HG02642 (cell line): ENCODE results near the gene BTNL8.
A peak's percentile ranks its signal among the peaks of the same experiment; 100 is the strongest.

Experiments
- ATAC-seq: cut with Tn5 transposase; IDR thresholded peaks from one replicate; pipeline ENCODE4 v1.9.1; 2021; ENCODE audit warnings: mild to moderate bottlenecking; ENCODE audit not compliant: unreplicated experiment, poor library complexity

The BTNL8 gene, protein sequence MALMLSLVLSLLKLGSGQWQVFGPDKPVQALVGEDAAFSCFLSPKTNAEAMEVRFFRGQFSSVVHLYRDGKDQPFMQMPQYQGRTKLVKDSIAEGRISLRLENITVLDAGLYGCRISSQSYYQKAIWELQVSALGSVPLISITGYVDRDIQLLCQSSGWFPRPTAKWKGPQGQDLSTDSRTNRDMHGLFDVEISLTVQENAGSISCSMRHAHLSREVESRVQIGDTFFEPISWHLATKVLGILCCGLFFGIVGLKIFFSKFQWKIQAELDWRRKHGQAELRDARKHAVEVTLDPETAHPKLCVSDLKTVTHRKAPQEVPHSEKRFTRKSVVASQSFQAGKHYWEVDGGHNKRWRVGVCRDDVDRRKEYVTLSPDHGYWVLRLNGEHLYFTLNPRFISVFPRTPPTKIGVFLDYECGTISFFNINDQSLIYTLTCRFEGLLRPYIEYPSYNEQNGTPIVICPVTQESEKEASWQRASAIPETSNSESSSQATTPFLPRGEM

DNA sequence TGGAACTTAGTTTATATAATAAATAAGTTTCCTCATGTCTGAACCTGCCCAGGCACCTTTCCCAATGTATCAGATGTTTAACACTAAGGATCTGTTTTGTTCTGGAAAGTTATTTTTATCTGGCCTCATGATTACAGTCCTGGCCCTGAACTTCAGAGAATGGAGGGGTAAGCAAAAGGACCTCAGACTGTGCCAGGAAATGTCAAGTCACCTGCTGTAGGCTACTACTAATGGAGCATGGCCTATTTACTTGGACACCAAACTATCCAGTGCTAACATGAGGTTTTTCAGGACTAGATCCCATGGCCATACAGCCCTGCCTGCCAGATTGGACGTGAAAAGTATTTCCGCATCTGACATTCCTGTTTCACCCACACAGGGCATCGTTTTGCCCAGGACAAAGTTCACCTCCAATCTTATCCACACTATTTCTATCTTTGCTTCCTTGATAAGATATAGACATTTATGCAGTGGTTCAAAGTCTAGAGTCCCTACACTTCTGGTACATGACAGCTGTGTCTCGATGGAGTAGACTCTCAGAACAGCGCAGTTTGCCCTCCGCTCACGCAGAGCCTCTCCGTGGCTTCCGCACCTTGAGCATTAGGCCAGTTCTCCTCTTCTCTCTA lies at the start of gene BTNL8:
Gene BTNL8, plus strand, starts transcription at position 539 of the 626 bp plus-strand sequence. CDS start 152 bp downstream, outside the sequence.
- ATAC-seq, result no peak

DNA sequence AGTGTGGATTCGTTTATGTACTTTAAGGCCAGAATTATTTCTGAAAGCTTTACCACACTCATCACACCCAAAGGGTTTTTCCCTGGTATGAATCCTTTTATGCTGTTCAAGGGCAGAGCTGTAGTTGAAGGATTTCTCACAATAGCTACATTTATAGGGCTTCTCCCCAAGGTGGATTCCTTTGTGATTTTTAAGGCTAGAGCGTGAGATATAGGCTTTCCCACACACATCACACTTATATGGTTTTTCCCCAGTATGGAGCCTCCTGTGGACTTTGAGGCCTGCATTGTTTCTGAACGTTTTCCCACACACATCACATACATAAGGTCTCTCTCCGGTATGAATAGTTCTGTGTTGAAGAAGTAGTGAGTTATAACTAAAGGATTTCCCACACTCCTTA lies 49.1 kb upstream of the BTNL8 start:
- no peak for ATAC-seq

DNA sequence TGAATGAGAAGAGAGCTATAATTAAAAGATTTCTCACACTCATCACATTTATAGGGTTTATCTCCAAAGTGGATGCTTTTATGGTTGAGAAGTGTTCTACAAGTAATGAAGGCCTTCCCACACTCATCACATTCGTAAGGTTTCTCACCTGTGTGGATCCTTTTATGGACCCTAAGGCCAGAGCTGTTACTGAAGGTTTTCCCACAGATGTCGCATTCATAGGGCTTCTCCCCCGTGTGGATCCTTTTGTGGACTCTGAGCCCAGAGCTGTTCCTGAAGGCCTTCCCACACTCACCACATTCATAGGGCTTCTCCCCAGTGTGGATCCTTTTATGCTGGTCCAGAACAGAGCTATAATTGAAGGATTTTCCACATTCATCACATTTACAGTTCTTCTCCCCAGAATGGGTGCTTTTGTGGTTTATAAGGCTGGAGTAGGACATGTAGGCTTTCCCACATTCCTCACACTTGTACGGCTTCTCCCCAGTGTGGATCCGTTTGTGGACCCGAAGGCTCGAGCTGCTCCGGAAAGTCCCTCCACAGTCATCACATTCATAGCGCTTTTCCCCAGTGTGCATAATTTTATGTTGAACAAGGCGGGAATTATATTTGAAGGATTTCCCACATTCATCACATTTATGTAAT lies 48.4 kb upstream of the BTNL8 start:
- ATAC-seq, result no peak

DNA sequence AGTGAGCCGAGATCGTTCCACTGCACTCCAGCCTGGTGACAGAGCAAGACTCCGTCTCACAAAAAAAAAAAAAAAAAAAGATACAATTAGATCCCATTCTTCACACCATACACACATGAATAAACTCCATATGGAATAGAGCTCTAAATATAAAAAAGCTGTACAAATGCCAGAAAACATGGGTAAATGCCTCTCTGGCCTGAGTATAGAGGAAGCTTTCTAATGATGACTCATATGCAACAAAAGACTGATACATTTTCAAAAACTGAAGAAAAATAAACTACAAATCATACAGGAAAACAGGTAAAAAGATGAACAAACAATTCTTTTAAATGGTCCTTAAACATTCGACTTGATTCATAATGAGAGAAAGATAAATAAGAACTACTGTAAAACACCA lies 46.5 kb upstream of the BTNL8 start:
- no peak for ATAC-seq

DNA sequence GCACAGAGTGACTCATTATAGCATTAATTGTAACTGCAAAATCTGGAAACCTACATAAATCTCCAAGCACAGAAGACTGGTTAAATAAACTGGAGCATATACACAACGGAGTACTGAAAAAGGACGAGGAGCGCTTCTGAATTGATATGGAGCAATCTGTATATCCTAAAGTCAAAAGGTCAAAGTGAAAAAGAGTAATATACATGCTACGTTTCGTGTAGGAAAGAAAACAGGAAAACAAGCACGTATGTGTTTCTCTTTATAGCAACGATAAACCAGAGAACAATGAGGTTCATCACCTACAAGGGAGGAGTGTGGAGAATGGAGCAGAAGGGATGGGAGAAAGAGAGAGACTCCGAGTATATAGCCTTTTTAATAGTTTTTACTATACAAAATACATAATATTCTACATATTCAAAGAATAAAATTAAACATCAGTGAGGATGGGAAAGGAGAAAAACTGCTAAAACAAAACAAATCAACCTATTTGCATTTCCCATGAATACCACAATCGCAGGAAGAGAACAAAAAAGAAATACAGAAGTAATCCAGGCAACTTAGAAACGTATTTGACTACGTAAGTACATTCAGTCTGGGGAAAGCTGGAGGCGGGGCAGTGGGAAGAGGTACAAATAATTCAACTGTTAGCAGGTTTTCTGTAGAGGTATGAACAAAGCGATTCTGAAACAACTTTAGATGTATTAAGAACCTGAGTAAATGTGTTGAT lies 45.7 kb upstream of the BTNL8 start:
- no peak for ATAC-seq

DNA sequence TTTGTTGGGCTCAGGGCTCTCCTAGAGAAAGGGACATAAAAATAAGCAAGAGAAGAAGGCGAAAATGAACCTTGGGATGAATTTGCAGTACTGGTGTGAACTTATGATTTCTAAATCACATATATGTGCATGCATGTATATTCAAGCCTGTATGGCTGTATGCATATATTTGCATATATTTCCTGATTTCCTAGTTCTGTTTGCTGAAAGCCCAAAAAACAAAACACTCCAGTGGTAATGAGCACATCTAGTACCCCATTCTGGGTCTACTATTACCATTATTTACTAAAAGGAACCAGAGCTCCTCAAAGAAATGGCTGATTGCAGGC lies 45.1 kb upstream of the BTNL8 start:
- no peak for ATAC-seq

DNA sequence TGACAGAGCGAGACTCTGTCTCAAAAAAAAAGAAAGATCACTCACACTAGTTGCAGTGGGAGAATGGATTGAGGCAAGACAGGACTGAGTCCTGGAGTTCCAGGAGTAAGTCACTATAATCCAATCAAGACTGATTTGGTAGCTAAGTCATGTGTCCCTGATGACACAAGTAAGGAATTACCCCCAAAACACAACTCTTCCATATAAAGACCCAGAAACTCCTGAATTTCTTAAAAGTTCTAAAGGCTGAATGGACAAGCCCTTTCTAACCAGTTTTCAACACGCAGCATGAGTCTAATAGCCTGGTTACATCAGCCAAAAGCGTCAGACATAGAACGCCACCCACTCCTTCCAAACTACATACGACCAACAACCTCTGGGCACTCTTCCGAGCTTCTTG lies 40.4 kb upstream of the BTNL8 start:
- ATAC-seq, result no peak

DNA sequence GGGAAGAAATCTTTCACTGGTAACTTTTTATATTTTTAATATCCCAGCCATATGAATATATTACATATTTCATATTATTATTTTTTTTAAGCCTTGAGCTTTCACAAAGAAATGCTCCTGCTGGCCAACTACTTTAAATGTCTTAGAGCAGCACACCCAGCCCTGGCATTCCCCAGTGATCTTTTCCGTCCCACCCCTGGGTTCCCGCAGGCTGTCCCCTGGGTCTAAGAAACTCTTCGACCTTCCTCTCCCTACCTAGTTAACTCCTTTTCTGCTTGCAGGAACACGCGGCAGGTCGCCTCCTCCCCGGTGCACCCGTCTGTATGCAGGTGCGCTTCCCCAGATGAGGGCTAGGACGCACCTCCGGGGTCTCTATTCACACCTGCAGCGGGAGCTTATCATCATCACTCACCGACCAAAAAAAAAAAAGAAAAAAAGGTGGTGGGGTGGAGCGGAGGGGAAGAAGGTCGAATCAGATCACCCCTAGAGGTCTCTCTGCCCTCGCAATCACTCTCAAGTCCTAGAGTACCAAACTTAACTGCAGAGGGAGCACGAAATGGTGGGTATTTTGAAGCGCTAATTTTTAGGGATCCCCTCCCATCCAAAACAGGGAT lies 38.6 kb upstream of the BTNL8 start:
- peak; percentile 46 for ATAC-seq

DNA sequence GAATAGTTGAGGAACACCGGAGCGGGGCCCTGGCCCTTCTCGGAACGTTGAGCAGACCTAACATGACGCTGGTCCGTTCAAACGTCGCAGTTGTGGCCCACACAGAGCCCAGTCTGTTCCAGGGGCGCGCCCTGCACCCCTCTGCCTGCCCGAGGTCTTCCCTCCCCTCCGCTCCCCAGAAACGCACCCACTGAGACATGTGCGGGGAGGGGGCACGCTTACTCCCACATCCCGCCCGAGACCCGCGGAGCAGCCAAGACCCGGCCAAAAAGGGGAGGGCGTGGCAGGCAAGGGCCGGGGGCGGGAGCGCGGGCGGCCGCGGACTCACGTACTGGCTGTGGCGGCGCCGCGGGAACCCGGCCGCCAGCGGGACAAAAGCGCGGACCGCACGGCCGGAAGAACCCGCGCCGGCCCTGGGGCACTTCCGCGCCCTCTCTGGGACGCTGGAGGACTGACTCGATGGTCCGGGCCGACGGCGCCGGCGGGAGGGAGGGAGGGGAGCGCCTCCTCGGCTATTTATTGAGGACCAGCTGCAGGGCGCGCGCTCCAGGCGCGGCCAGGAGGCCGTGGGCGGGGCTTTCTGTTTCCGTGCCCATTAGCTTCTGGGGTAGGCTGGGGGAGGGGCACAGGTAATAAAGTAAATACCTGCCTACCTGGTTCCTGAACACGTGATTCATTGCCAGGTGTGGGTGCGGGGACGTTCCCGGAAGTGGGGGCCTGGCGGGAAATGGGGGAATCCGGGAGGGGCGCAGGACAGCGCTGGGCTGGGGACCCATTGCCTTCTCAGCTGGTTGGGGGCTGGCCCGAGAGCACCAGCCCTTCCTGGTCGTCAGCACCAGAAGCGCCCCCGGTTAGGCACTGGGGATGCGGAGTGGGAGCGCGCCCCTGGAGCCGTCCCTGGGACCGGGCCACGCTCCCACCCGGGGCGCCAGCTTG lies 37.8 kb upstream of the BTNL8 start, which contains the start of gene ZFP62:
Gene ZFP62, minus strand, starts transcription at position 390 of the 936 bp plus-strand sequence. Its CDS starts 57 bp downstream, at position 333.
- ATAC-seq, result peak; percentile 88

DNA sequence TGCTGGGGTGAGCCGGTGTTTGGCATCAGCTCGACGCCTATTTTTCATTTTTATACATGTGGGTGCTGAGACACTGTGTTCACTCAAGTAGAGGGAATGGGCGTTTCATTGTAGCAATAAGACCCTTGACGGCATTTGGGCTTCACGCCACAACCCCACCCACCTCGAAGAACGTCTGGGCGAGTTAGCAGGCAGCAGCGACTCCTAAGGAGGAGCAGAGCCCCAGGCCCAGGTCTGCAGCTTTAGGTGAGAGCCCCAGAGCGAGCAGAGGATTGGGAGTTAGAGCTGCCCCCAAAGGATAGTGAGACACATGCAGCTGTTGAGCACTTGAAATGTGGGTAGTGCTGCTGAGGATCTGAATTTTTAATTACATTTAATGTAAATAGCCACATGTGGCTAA lies 36.3 kb upstream of the BTNL8 start:
- ATAC-seq, result no peak

DNA sequence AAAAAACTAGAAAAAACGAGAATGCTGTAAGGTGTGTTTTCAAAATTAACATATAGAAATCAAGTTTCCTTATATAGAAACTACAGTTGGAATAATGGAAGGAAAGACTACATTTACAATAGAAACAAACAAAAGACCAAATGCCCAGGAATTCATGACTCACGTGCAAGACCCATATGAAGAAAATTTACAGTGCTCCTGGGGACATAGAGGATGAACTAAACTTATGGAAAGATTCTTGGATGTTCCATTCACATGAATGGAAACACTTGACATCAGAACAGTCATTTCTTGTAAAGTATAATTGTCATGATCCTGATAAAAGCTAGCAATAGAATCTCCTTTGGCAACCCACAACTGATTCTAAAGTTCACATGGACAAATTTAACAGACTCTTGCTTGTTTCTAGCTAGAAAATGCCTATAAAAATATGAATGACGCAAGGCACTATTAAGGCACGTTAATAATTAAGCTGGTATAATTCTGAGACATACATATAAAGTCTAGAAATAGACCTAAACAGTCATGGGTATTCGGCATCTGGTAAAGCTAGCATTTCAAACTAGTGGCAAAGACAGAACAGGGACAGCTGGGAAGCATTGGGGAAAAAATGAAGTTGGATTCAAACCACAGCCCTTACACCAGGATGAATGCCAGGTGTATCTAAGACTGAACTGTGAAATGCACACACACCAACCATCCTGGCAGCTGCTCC lies 32.8 kb upstream of the BTNL8 start:
- no peak for ATAC-seq

DNA sequence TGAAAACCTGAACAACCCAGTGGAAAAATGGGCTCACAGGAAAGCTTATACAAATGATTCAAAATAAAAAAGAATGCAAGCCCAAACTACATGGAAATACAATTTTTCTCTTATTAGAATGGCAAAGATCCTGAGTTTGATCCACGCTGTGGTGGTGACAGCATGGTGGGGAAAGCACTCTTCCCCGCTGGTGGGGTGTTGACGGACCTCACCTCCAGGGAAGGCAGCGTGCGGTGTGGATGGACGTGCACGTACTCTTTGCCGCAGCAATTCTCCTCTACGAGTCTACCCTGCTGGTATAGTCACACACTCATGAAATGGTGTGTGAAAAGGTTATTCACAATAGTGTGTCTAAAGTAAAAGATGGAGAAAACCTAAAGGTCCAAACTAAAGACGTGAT lies 32.0 kb upstream of the BTNL8 start:
- ATAC-seq, result no peak

DNA sequence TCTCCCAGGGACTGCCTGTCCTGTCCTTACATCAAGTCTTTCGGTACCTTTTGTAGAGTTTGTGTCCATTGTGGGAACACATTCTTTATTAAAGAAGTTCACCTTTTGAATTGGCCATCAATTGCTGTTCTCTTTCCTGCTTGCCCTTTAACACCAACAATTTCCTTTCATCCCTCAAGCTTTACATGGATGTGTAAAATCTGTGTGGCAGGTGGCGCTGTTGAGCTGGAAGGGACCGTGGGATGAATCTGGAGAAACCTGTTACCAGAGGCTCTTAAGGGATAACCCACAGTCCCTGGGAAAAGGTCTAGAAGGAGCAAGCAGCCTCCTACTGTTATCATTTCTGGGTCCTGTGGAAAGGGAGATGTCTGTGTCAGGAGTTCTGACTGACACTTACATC lies 30.0 kb upstream of the BTNL8 start:
- ATAC-seq, result no peak

DNA sequence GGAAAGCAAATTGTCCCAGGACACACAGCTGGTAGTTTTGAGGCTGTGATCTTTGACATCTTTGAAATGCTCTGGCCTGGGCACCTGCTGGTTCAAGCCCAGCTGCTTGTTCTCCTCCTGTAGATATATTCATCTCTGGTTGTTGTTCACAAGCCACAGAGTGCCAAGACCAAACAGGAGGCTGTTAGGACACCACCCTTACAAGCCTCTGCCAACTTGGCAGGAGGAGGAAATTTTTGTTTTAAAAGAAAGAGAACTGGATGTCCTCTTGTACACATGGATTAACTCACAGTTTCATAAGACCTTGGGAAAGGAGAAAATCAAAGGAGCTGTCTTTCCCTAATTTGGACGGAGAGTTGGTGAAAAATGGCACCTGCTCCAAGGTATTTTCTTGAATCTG lies 29.4 kb upstream of the BTNL8 start:
- ATAC-seq, result no peak

DNA sequence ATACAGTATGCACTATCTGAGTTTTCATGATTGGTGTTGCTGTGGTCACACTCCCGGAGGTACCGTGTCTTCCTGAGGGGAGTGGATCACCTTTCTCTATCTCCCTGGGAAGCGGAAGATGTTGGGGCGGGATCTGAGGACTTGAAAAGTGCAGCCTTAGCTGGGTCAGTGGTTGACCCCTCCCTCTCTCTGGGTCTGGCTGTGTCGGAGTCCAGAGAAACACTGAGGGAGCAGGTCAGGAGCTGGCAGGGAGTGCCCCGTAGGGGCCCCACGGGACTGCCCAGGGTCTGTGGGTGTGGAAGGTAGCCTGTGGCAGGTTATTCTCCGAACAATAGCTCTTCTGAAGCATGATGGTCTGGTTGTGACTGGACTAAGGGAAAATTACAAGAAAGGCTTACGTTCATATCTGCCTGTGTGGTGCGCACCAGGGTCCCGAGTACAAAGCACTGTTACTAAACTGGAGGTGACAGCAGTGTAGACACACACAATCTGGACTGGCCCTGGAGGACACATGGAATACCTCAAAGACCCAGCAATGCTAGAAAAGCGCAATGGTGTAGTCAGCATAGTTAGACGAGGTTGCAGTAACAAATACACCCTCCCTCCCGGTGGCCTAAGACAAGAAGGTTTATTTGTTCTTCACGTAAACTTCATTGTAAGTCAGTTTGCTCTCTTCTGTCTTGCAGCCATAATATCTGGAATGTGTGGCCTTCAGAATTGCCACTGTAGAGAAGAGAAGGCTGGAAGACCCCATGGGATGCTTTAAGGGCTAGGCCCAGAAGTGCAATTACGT lies 28.5 kb upstream of the BTNL8 start:
- ATAC-seq, result no peak

DNA sequence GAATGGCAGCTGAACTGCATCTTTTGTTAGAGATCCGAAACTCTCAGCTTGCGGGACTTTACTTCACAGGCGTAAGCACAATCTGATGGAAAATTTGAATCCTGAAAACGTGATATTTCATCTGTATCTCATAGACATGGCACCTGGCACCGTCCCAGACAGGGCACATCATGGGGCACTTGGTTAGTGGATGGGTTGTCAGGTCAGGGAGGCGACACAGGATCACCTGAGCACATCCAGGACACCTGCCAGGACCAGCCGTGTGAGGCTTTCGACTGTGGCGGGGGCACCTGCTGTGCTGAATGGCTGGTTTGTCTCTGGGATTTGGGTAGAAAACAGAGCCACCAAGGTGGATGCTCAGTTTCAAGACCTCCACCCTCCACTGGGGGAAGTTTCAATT lies 26.5 kb upstream of the BTNL8 start:
- no peak for ATAC-seq

DNA sequence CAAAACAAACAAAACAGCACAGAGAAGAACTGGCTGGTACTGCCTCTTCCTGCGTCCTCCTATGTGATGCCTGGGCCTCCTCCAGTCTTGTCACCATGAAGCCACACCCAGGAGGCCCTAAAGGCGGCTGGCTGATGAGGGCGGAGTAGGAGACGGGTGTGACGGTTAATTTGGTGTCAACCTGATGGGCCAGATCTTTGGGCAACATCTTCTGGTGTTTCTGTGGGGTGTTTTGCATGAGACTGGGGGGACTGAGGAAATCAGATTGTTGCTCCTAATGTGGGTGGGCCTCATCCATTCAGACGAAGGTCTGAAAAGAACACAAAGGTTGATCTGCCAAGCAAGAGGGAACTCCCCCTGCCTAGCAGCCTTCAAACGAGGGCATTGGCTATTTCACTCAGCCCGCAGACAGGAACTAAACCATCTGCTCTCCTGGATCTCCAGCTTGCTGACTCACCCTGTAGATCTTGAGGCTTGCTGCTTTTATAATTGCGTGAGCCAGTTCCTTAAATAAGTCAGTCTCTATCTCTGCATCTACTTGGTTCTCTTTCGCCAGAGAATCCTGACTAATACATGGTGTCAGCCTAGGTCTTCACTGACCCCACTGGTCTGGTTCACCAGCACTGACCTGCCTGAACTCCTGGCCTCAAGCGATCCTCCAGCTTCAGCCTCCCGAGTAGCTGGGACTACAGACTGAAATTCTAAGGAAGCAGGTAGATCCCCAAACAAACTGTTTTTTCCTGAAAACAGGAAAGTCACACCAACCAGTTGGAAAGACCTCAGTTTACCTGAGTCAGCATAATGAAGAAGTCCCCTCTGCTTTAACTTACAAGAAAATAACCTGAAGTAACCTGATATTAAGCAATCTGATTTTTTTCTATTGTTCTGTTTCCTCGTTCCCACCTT lies 25.1 kb upstream of the BTNL8 start:
- ATAC-seq, result no peak
